HUDEP-2 (cell line): Measurements from ENCODE around the gene SPOUT1.
"Not testable (repeated sequence)": the region's sequence is repeated elsewhere in the genome, so short reads cannot be mapped to it uniquely, and the experiment has no call there.

Source experiments
- DNase-seq, 76 experiments: peaks; one replicate each; lab custom pipeline; 2025; ENCODE audit not compliant: unreplicated experiment in 76 of 76; lab: John Stamatoyannopoulos, UW

SPOUT1 gene

GRCh38 chr9:128829477-128830251, at the start of gene SPOUT1:
TSS of gene SPOUT1 (minus strand) at chr9:128829794. CDS start at chr9:128829780, 14 bp downstream.
- peak in 75 of 76 experiments; percentile 31 to 97 (median 90) for DNase-seq

GRCh38 chr9:128877852-128878251, 48.3 kb upstream of the SPOUT1 start:
- peak in 15 of 76 experiments; percentile 8 to 43 (median 25) for DNase-seq

GRCh38 chr9:128870941-128871265, 41.3 kb upstream of the SPOUT1 start:
- DNase-seq: not testable (repeated sequence)

- DNase-seq: no peak
Measured at GRCh38 chr9:128870128-128870940, 40.7 kb upstream of the SPOUT1 start.

- DNase-seq: peak in 69 of 76 experiments; percentile 14 to 82 (median 62)
Measured at GRCh38 chr9:128863647-128864046, 34.1 kb upstream of the SPOUT1 start.

- DNase-seq: no peak
Measured at GRCh38 chr9:128862401-128862851, 32.8 kb upstream of the SPOUT1 start.

- DNase-seq: no peak
Measured at GRCh38 chr9:128861501-128861900, 31.9 kb upstream of the SPOUT1 start.

- no peak for DNase-seq
Measured at GRCh38 chr9:128860937-128861336, 31.3 kb upstream of the SPOUT1 start.

GRCh38 chr9:128858476-128858875, 28.9 kb upstream of the SPOUT1 start:
- not testable (repeated sequence) for DNase-seq

GRCh38 chr9:128854454-128854853, 24.9 kb upstream of the SPOUT1 start:
- not testable (repeated sequence) for DNase-seq

- DNase-seq: not testable (repeated sequence)
Measured at GRCh38 chr9:128852646-128853045, 23.1 kb upstream of the SPOUT1 start.

- peak in 38 of 76 experiments; percentile 3 to 65 (median 28) for DNase-seq
Measured at GRCh38 chr9:128851779-128852600, 22.4 kb upstream of the SPOUT1 start.

GRCh38 chr9:128851024-128851423, 21.4 kb upstream of the SPOUT1 start:
- DNase-seq: not testable (repeated sequence)

- no peak for DNase-seq
Measured at GRCh38 chr9:128847803-128848202, 18.2 kb upstream of the SPOUT1 start.

- DNase-seq: no peak
Measured at GRCh38 chr9:128846680-128847030, 17.1 kb upstream of the SPOUT1 start.

- DNase-seq: no peak
Measured at GRCh38 chr9:128845186-128845931, 15.8 kb upstream of the SPOUT1 start.

GRCh38 chr9:128843171-128843570, 13.6 kb upstream of the SPOUT1 start:
- not testable (repeated sequence) for DNase-seq

GRCh38 chr9:128841694-128842492, 12.3 kb upstream of the SPOUT1 start:
- no peak for DNase-seq

- no peak for DNase-seq
Measured at GRCh38 chr9:128840524-128840923, 10.9 kb upstream of the SPOUT1 start.
